ENCODE data around the gene BNIP2. TPM values are rescaled to one million over a fixed set of nuclear protein-coding genes. Genes with fewer than 3 reads are reported as not detected.
A peak's percentile ranks its signal among the peaks of the same experiment; 100 is the strongest.

The BNIP2 gene
- total RNA-seq, 1 donor from 2014 or later = 59.2 TPM

DNA sequence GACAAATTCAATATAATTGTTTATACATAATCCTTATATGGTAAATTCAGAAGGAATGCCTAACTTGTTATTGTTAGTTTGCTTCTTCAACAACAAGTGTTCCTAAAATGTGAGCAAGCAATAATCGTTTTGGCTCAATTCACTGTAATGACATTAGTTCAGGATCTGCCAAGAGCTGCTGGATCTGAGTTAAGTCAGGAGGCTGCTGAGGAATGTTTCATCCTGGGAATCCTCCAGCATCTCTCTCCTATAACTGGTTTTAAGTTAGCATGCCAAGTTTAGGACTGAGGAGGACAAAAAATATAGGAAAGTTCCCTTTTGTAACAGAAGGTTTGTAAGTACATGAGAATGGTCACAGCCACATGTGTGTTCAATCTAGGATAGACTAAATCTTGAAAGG lies 26.9 kb downstream of the BNIP2 start:
- H3K27ac Mint-ChIP-seq (ENCODE audit: unreplicated experiment) = no peak overlapping the region
- H3K4me3 Mint-ChIP-seq (ENCODE audit: unreplicated experiment) = no peak overlapping the region
- H3K36me3 Mint-ChIP-seq (ENCODE audit: low read depth) = peaks cover 10% of the 10 kb centered on the region
- H3K27me3 Mint-ChIP-seq (ENCODE audit: low read depth) = no peaks in the 10 kb centered on the region
- H3K9me3 Mint-ChIP-seq (ENCODE audit: low read depth) = no peaks in the 10 kb centered on the region
- peaks cover 4% of the 10 kb centered on the region for H3K4me1 Mint-ChIP-seq (ENCODE audit: low read depth)
- TF ChIP-seq, protein P1, sequence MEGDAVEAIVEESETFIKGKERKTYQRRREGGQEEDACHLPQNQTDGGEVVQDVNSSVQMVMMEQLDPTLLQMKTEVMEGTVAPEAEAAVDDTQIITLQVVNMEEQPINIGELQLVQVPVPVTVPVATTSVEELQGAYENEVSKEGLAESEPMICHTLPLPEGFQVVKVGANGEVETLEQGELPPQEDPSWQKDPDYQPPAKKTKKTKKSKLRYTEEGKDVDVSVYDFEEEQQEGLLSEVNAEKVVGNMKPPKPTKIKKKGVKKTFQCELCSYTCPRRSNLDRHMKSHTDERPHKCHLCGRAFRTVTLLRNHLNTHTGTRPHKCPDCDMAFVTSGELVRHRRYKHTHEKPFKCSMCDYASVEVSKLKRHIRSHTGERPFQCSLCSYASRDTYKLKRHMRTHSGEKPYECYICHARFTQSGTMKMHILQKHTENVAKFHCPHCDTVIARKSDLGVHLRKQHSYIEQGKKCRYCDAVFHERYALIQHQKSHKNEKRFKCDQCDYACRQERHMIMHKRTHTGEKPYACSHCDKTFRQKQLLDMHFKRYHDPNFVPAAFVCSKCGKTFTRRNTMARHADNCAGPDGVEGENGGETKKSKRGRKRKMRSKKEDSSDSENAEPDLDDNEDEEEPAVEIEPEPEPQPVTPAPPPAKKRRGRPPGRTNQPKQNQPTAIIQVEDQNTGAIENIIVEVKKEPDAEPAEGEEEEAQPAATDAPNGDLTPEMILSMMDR (IDR thresholded peaks at IDR 0.05) = no peak
- DNase-seq (ENCODE audit: low spot score) = no peak

DNA sequence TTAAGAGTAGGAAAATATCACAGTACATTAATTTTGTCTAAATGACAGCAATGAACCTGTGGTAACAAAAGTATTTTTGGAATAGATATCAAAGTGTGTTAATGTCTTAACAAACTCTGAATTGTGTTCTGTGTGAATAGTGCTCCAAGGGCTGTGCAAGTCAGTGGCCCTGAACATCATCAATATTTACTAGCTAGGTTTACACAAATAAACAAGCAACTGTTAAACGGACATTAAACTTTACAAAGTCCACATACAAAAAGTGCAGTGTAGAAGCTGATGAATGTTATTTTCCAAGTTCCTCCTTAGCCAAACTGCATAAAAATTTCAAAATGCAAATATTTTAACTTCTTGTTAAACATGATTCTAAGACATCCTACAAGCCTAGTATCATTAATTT lies 29.8 kb downstream of the BNIP2 start:
- Mint-ChIP-seq H3K4me3 (ENCODE audit: unreplicated experiment) (no peak overlapping the region), H3K9me3 (ENCODE audit: low read depth) (no peaks in the 10 kb centered on the region), H3K36me3 (ENCODE audit: low read depth) (peaks cover 7% of the 10 kb centered on the region), H3K27ac (ENCODE audit: unreplicated experiment) (no peak overlapping the region), H3K27me3 (ENCODE audit: low read depth) (no peaks in the 10 kb centered on the region), H3K4me1 (ENCODE audit: low read depth) (peaks cover 4% of the 10 kb centered on the region)
- DNase-seq (ENCODE audit: low spot score) = no peak
- TF ChIP-seq, protein P1 (IDR thresholded peaks at IDR 0.05) = no peak

DNA sequence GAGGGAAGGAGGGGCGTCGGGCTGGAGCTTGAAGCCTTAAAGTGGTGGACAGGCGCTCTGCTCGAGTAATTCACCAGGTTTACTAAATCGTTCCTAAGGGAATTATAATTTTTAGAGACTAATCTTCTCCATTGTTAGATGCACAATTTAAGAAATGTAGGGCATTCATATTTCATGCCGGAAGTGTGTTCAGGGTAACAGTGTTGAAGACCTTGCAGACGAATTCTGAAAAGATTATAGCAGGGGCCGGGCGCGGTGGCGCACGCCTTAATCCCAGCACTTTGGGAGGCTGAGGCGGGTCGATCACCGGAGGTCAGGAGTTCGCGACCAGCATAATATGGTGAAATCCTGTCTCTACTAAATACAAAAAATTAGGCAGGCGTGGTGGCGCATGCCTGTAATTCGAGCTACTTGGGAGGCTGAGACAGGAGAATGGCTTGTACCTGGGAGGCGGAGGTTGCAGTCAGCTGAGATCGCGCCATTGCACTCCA lies 31.4 kb downstream of the BNIP2 start:
- no peak for DNase-seq (ENCODE audit: low spot score)
- TF ChIP-seq, protein P1 (IDR thresholded peaks at IDR 0.05) = no peak
- no peak overlapping the region for H3K4me3 Mint-ChIP-seq (ENCODE audit: unreplicated experiment)
- peaks cover 5% of the 10 kb centered on the region for H3K36me3 Mint-ChIP-seq (ENCODE audit: low read depth)
- H3K9me3 Mint-ChIP-seq (ENCODE audit: low read depth) = no peaks in the 10 kb centered on the region
- H3K27me3 Mint-ChIP-seq (ENCODE audit: low read depth) = no peaks in the 10 kb centered on the region
- no peak overlapping the region for H3K27ac Mint-ChIP-seq (ENCODE audit: unreplicated experiment)
- peaks cover 4% of the 10 kb centered on the region for H3K4me1 Mint-ChIP-seq (ENCODE audit: low read depth)

DNA sequence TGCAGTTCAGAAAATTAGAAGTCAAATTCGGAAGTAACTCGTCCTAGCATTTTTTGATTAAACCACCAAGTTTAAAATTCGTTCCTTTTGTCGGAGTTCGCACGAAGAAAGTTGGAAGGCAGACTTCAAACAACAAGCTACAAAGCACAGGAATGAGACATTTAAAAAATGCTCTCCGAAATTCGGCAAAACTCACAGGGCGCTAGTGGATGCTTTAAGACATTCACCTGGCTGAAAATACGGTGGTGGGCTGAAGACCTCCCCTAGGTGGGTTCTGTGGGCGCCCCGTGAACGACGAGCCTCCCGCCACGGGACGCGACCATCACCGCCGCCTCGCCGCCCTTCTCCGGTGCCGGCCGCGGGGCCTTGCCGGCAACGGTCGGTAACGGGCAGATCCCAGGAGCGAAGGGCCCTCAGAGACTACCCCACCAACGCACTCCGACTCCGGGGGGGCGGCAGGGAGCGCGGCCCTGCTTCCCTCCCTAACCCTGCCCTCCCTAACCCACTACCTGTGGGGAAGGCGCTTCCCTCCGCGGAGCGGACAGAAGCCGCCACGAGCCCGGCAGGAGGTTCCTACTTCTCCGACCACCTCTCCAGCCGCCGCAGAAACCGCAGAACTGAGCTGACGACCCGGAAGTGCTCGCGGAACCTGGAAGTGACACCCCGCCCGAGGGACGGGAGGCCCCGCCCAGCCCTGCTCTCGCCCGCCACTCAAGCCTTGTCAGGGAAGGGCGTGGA lies 32.1 kb downstream of the BNIP2 start, which contains the start of gene GTF2A2:
GTF2A2 (minus strand) TSS at position 619 of the 738 bp plus-strand sequence. CDS start 5,238 bp downstream, outside the sequence.
- Mint-ChIP-seq H3K27me3 (ENCODE audit: low read depth) (no peaks in the 10 kb centered on the region), H3K4me3 (ENCODE audit: unreplicated experiment) (no peak within 1 kb of the TSS), H3K27ac (ENCODE audit: unreplicated experiment) (no peak within 1 kb of the TSS), H3K9me3 (ENCODE audit: low read depth) (peaks cover 3% of the 10 kb centered on the region), H3K36me3 (ENCODE audit: low read depth) (peaks cover 8% of the 10 kb centered on the region), H3K4me1 (ENCODE audit: low read depth) (peaks cover 4% of the 10 kb centered on the region)
- peak; percentile 97 for DNase-seq (ENCODE audit: low spot score)
- TF ChIP-seq, protein P1 (IDR thresholded peaks at IDR 0.05) = peak; percentile 21

DNA sequence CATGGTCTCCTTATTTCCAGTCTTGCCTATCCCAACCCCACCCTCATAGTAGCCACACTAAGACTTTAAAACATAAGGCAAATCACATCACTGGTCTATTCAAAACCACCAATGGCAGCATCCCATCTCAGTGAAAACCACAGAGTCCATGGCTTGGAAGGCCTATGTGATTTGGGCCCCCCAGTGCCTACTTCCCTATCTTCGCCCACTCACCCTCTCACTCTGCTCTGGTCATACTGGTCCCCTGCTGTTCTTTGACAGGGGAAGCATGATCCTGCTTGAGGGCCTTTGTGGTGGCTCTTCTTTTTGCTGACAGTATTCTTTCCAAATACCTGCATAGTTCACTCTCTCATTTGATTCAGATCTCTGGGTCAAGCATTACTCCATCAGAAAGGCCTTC lies 35.1 kb downstream of the BNIP2 start:
- Mint-ChIP-seq H3K27me3 (ENCODE audit: low read depth) (no peaks in the 10 kb centered on the region), H3K4me1 (ENCODE audit: low read depth) (peaks cover 12% of the 10 kb centered on the region), H3K27ac (ENCODE audit: unreplicated experiment) (no peak overlapping the region), H3K9me3 (ENCODE audit: low read depth) (peaks cover 3% of the 10 kb centered on the region), H3K4me3 (ENCODE audit: unreplicated experiment) (no peak overlapping the region), H3K36me3 (ENCODE audit: low read depth) (peaks cover 11% of the 10 kb centered on the region)
- no peak for DNase-seq (ENCODE audit: low spot score)
- TF ChIP-seq, protein P1 (IDR thresholded peaks at IDR 0.05) = no peak

Data from chondrocyte (in vitro differentiated cells).